Esophagus muscularis mucosa (tissue), 4 donors: ENCODE data around the gene USP48.

Source experiments
- EP300 ChIP-seq: sonication (generic); formaldehyde crosslinking; IDR thresholded peaks from one replicate; pipeline ENCODE4 v1.6.1; 2017; ENCODE audit warnings: antibody characterized with exemption
- POLR2A ChIP-seq: fragments of 450-650 bp; IDR thresholded peaks from one replicate; pipeline ENCODE4 v1.6.1; 2017; ENCODE audit warnings: antibody characterized with exemption, moderate library complexity, mild to moderate bottlenecking, low read depth
- POLR2AphosphoS5 ChIP-seq, 2 donors: sonication (generic); formaldehyde crosslinking; IDR thresholded peaks; one replicate each; pipeline ENCODE4 v1.6.1; 2017; ENCODE audit warnings: antibody characterized with exemption in 2 of 2
- TF ChIP-seq, protein P1 (sequence below), 3 experiments: fragments of 200-600 bp in 2 of 3; fragments of 450-650 bp in 1 of 3; sonication (generic) in 2 of 3; IDR thresholded peaks; one replicate each; pipeline ENCODE4 v1.5.1; 2017 to 2019; ENCODE audit warnings: antibody characterized with exemption in 3 of 3, mild to moderate bottlenecking in 2 of 3, moderate library complexity in 1 of 3

DNA sequence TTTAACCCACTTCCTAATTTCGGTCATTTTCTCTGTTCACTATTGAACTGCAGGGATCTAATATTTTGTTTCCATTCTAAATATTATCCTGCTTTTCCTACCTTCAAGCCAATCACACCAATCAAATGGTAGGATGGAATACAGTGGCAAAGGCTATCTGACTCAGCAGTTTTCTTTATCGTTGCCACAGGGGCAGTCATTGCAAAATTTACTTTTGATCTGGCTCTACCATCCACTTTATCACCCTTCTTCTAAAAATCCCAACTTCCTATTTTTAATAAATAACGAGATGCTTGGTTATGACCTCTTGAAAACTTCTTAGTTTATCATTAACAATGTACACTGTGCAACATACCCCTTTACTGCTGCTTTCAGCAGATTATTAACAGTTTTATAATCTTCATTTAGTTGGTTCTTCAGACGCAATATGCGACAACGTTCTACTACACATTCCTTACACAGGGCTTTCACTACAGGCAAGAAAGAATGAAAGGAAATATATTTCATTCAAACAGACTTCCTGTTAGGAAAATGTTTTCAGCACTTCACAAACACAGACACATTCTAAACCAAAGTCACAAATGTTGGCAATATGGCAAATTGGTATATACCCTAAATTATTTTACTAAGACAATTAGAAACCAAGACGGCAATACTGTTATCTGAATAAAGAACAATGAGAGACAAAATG, 61.5 kb downstream of the USP48 start:
- TF ChIP-seq, protein P1, sequence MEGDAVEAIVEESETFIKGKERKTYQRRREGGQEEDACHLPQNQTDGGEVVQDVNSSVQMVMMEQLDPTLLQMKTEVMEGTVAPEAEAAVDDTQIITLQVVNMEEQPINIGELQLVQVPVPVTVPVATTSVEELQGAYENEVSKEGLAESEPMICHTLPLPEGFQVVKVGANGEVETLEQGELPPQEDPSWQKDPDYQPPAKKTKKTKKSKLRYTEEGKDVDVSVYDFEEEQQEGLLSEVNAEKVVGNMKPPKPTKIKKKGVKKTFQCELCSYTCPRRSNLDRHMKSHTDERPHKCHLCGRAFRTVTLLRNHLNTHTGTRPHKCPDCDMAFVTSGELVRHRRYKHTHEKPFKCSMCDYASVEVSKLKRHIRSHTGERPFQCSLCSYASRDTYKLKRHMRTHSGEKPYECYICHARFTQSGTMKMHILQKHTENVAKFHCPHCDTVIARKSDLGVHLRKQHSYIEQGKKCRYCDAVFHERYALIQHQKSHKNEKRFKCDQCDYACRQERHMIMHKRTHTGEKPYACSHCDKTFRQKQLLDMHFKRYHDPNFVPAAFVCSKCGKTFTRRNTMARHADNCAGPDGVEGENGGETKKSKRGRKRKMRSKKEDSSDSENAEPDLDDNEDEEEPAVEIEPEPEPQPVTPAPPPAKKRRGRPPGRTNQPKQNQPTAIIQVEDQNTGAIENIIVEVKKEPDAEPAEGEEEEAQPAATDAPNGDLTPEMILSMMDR (IDR thresholded peaks at IDR 0.05): no peak
- TF ChIP-seq POLR2A: no peak
- no peak for TF ChIP-seq POLR2AphosphoS5 (IDR thresholded peaks at IDR 0.05)
- TF ChIP-seq EP300: no peak
